IPS-18c (cell line): ENCODE data around the gene LRP3.

ENCODE experiments used
- H3K4me3 ChIP-seq: 2 replicates; pipeline ENCODE4 v1.7.0; 2013; ENCODE audit warnings: low read depth, mild to moderate bottlenecking, low read length, moderate library complexity; ENCODE audit not compliant: insufficient read depth
- H3K9me3 ChIP-seq: one replicate; pipeline ENCODE4 v1.6.1; 2013; ENCODE audit warnings: mild to moderate bottlenecking, low read length, moderate library complexity; ENCODE audit not compliant: control insufficient read depth, insufficient read depth

The LRP3 gene

GRCh38 chr19:33195645-33196347 is 1.7 kb downstream of the LRP3 start:
- Histone ChIP-seq H3K9me3 (peaks cover 2% of the 10 kb centered on the region), H3K4me3 (peak overlapping the region; percentile 67; the same call in 1 of the 2 replicates)

- H3K4me3 ChIP-seq: no peak overlapping the region; the same call in 1 of the 2 replicates
- H3K9me3 ChIP-seq: peaks cover 2% of the 10 kb centered on the region
These were observed 2.5 kb downstream of the LRP3 start for GRCh38 chr19:33196446-33197193.

GRCh38 chr19:33197591-33198000 is 3.5 kb downstream of the LRP3 start:
- Histone ChIP-seq H3K4me3 (no peak overlapping the region), H3K9me3 (peaks cover 2% of the 10 kb centered on the region)

- Histone ChIP-seq H3K9me3 (peaks cover 2% of the 10 kb centered on the region), H3K4me3 (no peak overlapping the region)
These were observed 4.0 kb downstream of the LRP3 start for GRCh38 chr19:33198169-33198568.

- Histone ChIP-seq H3K4me3 (no peak overlapping the region), H3K9me3 (peaks cover 2% of the 10 kb centered on the region)
These were observed 5.5 kb downstream of the LRP3 start for GRCh38 chr19:33199441-33200265.

GRCh38 chr19:33201473-33201872 is 7.3 kb downstream of the LRP3 start:
- no peaks in the 10 kb centered on the region for H3K9me3 ChIP-seq

GRCh38 chr19:33201886-33202545 is 7.9 kb downstream of the LRP3 start:
- no peaks in the 10 kb centered on the region for H3K9me3 ChIP-seq
- no peak overlapping the region for H3K4me3 ChIP-seq

More at GRCh38 chr19:33201473-33201872, 7.3 kb downstream of the LRP3 start:
- H3K4me3 ChIP-seq: no peak overlapping the region

GRCh38 chr19:33202546-33203507 is 8.7 kb downstream of the LRP3 start:
- Histone ChIP-seq H3K4me3 (no peak overlapping the region), H3K9me3 (no peaks in the 10 kb centered on the region)

GRCh38 chr19:33203529-33203928 is 9.4 kb downstream of the LRP3 start:
- H3K9me3 ChIP-seq: no peaks in the 10 kb centered on the region
- no peak overlapping the region for H3K4me3 ChIP-seq

- Histone ChIP-seq H3K4me3 (no peak overlapping the region), H3K9me3 (no peaks in the 10 kb centered on the region)
These were observed 10.2 kb downstream of the LRP3 start for GRCh38 chr19:33204136-33204973.

- Histone ChIP-seq H3K9me3 (no peaks in the 10 kb centered on the region), H3K4me3 (no peak overlapping the region)
These were observed 11.0 kb downstream of the LRP3 start for GRCh38 chr19:33205110-33205509.

GRCh38 chr19:33205531-33206260 is 11.6 kb downstream of the LRP3 start:
- H3K4me3 ChIP-seq: no peak overlapping the region
- H3K9me3 ChIP-seq: no peaks in the 10 kb centered on the region

GRCh38 chr19:33206261-33207039 is 12.3 kb downstream of the LRP3 start:
- H3K4me3 ChIP-seq: no peak overlapping the region
- no peaks in the 10 kb centered on the region for H3K9me3 ChIP-seq

- H3K9me3 ChIP-seq: no peaks in the 10 kb centered on the region
- H3K4me3 ChIP-seq: no peak overlapping the region
These were observed 13.0 kb downstream of the LRP3 start for GRCh38 chr19:33207040-33207620.
